HG02759 (cell line): Measurements from ENCODE around the gene NOXA1.

Experiments
- ATAC-seq: cut with Tn5 transposase; IDR thresholded peaks from one replicate; pipeline ENCODE4 v1.9.1; 2021; ENCODE audit warnings: mild to moderate bottlenecking, moderate library complexity; ENCODE audit not compliant: unreplicated experiment

Gene NOXA1

DNA sequence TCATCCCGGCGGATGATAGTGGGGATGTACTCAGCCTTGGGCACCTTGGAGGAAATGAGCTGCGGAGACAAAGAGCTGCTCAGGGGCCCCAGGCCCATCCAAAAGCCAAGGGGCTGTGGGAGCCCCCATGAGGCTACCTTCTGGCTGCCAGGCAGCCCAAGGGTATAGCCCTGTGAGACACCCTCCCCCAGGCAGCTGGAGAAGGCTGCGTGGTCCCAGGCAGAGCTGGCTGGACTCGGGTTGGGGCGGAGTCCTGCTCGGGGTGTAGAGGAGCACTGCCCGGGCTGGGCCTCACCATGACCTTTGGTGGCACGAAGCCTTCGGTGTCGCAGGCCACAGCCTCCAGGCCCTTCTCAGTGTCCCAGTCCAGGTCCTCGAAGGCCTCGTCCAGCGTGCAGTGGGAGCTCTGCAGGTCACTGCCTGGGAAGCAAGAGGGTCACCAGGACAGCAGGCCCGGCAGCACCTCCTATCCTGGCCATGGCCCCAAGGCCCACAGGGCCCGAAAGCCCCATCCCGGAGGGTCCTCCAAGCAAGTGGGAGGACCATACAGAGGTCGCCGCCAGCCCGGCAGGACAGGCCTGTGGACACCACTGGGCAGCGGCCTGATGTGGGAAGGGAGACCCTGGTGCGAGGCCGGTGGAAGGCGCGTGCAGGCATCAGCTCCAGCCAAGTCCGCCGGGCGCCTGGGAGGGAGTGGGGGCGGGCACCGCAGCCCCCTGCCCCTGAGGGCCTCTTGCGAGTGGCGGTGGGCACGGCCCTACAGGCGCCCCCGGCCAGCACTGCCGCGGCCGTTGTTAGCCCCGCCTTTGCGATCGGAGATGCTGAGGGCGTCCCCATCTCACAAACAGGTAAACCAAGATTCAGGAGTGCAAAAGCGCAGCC is 29.8 kb downstream of the NOXA1 start:
- no peak for ATAC-seq

GRCh38 chr9:137453643-137454081 is 30.5 kb downstream of the NOXA1 start:
- ATAC-seq: peak; percentile 59

DNA sequence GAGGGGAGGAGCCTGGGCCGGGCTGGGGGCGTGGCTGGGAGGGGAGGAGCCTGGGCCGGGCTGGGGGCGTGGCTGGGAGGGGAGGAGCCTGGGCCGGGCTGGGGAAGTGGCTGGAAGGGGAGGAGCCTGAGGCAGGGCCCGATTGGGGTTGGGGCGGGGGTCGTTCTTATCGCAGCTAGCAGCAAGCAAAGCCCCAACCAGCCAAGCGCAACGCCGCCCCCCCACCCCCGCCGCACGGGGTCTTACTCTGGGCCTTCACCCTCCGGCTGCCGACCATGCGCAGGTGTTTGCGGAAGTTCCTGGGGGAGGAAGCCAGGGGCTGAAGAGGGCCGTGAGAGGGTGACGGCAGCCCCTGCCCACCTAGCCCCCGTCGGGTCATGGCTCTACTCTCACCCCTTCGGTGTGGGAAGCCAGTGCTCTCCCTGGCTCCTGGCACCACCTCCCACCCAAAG is 31.0 kb downstream of the NOXA1 start:
- ATAC-seq: peak; percentile 21

- no peak for ATAC-seq
These were observed 31.6 kb downstream of the NOXA1 start for GRCh38 chr9:137454597-137455358.

DNA sequence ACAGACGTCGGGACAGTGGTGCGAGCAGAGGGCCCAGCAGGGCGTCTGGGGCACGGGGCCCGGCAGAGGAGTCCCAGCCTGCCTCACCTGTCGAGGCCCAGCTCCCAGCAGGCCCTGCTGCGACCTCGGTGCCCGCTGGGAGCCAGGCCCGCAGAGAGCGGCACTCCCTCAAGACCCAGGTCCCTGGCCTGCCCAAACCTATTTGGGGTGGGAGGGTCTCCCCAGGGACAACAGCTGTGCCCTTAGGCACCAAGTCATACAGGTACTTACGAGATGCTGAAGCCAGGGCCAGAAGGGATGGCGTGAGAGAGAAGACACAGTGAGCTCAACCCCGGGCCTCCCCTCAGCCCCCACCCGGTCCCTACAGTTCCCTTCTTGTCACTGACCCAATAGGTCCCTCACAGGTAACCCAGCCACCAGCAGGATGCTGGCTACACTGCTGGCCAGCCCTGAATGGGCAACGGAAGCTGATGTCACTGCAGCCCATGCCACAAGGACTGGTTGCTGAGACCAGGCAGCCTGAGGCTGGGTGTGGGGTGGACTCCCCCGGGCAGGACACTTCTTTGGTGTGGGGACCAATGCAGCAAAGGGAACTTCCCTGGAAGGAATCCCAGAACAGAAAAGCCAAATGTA is 32.3 kb downstream of the NOXA1 start:
- ATAC-seq: no peak

GRCh38 chr9:137456061-137456863 is 33.1 kb downstream of the NOXA1 start:
- ATAC-seq: no peak

DNA sequence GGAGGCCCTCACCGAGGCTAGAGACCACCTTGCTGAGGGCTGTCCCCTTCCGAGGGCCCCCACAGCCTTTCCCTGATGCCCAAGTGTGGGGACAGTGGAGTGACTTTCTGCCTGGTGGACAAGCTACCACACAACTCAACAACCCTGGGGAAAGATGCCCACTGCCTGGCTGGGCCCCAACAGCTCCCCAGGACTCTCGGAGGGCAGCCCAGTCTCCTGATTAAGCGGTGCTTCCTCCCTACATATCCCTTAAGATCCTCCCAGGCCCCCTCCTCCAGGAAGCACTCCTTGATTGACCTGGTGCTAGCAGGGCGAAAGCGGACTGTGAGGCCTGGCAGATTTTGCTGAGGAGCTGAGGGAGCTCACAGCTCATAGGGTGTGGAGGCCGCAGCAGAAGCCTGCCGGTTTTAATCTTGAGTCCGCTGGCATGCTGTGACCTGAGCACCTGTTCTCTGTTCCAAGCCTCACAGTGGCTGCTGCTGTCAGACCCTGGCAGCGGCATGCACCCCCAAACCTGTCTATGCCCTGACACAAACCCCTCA is 33.7 kb downstream of the NOXA1 start:
- no peak for ATAC-seq

- no peak for ATAC-seq
These were observed 34.4 kb downstream of the NOXA1 start for GRCh38 chr9:137457406-137458193.

GRCh38 chr9:137458194-137459151 is 35.3 kb downstream of the NOXA1 start:
- peak; percentile 22 for ATAC-seq

DNA sequence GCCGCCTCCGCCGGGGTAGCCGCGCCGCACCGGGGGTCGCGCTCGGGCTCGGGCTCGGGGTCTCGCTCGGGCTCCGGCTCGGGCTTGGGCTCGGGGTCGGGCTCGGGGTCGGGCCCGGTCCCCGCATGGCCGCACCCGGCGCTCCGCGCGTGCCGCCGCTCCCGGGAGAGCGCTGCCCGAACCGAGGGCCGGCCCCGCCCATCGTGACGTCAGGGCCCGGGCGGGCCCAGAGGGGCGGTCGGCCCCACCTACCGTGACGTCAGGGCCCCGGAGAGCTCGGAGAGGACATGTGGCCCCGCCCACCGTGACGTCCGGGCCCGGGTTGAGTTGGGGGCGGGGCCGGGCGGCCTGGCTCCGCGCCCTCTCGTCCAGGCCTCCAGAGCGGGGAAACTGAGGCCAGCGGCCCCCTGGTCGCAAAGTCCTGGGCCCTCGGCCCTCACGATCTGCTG is 36.0 kb downstream of the NOXA1 start, which contains the start of gene NSMF:
NSMF (minus strand) TSS at position 183 of the 449 bp plus-strand sequence. CDS start 232 bp downstream, outside the sequence.
- ATAC-seq: peak; percentile 72

GRCh38 chr9:137459601-137460362 is 36.6 kb downstream of the NOXA1 start:
- ATAC-seq: no peak

DNA sequence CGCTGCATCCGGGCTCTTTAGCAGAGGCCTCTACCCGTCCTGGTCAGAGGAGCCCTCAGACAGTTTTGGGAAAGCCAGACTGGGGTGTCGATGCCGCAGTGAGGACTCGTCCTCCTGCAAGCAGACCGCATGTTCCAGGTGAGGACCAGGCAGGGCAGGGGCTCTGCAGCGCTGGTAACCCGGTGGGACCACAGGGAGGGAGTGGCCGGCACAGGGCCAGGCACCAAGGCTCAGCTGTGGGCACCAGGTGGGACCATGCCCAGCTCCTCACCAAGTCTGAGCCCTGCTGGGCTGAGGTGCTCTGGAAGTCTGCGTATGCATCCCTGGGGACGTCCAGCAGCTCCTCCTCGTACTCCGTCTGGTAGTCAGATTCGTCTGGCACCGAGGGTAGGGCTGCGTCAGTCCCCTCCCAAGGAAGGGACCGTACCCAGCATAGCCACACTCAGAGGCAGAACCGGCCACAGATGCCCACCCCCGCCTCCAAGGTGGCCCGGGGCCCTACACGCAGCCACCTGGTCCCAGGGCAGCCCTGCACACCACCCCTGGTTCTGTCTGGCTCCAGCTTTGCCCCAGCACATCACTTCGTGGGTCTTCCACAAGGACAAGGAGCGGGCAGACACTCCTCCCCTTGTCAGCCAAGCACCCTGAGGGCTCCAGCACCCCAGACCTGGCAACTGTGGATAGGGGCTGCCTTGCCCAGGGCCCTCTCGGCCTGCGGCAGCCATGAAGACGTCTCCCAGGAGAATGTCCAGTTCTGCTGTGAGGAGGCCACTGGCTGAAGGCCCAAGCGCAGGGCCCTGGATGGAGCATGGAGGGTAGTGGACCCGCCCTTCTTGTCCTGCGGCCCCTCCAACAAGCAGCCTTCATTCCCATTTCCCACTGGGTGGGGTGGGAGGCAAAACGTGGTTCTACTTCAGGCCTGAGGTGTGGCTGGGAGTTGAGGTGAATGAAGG is 37.4 kb downstream of the NOXA1 start:
- ATAC-seq: no peak

DNA sequence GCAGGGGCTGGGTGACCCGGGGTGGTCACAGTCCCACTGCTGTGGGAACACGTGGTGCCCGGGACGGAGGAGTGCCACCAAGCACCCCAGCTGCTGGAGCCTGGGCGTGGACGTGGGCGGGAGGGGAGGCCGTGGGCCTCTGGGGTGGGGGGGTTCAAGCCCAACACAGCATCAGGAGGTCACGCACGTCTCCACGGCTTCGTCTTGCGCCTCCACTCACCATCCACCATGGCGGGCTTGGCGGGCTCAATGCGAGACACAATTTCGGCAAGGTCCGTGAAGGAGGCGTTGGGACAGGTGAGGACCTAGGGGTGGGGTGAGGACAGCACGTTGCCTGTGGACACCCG is 38.1 kb downstream of the NOXA1 start:
- ATAC-seq: no peak

DNA sequence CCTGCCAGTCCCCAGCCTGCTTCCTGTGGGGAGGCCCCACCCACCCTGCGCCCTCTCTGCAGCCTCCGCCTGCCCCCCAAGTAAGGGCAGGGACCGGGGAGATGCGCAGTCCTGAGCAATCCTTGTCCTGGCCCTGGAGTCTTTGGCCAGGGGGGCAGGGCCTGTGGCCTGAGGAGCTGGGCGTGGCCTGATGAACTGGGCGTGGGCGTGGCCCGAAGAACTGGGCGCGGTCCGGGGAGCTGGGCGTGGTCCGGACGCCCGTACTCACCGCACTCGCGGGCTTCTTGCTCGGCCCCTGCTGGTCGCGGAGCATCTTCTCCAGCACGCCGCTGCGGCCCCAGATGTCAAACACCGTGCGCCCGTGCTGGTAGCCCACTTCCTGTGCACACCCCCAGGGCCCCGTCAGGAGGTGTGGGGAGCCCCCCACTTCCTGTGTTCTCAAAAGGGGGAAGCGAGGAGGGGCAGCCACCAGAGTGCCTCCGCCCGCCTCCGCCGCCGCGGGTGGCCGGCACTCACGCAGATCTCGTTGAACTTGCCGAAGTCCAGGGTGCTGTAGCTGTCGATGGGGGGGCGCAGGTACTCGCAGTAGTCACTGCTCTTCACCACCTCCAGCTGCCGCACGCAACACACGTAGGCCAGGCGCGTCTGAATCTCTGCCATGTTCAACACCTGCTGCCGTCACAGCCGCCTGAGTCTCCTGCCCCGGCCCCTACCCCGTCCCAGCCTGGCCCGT is 38.6 kb downstream of the NOXA1 start:
- peak; percentile 57 for ATAC-seq

DNA sequence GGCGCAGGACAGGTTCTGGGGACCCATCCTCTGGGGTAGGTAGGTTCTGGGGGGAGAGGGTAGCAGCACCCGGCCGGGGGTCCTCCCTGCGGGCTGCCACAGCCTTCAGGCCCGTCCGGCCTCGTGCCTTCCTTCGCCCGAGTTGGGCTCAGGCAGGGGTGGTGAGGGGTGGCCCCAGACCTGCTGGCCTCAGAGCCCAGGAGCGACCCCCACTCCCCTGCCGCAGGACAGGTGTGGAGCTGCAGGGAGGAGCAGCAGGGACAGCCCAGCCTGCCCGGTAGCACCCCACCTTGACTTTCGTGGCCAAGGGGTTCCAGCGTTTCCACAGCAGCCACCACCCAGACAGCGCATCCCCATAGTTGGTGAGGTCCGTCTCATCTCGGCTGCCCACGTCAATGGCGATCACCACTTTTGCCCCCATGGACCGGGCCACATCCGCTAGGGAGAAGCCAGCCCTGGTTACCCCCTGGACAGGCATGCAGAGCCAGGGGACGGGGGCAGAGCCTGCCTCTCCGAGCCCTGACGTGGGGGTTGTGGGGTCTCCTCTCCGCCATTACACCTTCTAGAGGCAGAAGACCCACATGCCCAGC is 39.3 kb downstream of the NOXA1 start:
- no peak for ATAC-seq
